ENCODE data around the gene SVIL.
"Not testable (repeated sequence)": the region's sequence is repeated elsewhere in the genome, so short reads cannot be mapped to it uniquely, and the experiment has no call there.

SVIL gene

DNA sequence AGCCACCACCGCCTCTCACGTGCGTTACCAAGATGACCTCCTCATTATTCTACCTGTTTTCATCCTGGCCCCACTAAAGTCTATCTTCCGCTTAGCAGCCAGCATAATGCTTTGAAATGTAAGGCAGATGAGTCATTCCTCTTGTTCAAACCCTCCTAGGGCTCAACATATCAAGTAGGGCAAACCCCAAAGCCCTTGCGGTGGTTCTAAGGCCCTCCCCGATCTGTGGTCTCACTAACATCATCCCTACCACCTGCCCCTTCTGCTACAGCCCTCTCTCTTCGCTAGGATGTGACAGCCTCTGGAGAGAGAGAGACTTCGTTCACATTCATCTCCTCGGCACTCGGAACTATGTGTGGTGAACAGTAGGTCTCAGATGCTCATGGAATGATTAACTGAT lies 94.8 kb downstream of the SVIL start:
- DNase-seq (ENCODE audit: low read depth): no peak

DNA sequence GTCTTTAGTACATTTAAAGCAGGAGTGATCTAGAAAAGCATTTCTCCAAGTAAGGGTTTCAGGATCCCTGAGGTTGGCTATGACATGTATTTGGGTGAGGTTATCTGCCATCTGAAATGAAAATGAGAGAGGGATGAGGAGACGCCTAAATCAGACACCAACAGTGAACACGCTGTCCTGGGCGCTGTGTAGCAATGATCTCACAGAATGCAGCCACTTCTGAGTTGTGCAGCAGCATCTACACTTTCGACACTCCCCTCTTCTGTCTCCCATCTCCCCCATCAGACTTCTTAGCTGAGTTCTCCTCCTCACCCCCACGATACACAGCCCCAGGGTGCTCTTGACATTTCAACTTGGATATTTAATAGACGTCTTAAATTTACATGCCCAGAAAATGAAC lies 95.4 kb downstream of the SVIL start:
- DNase-seq (ENCODE audit: low read depth): no peak

DNA sequence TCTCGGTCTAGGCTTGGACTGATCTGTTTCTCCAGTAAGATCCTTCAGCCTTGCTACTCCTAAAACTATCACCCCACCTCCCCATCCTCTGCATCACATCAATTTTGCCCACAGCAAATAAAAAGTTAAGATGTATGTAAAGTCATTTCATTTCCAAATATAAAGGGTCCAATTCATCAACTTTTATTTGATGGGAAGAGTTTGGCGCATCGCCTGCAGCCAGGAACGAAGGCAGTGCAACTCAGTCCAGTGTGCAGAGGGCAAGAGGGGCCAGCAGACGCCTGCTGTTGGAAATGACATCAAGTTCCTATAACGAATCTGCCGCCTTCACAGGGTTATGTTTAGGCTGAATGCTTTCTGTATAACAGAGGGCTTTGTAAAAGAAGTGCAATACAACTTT lies 97.0 kb downstream of the SVIL start:
- DNase-seq (ENCODE audit: low read depth): no peak

DNA sequence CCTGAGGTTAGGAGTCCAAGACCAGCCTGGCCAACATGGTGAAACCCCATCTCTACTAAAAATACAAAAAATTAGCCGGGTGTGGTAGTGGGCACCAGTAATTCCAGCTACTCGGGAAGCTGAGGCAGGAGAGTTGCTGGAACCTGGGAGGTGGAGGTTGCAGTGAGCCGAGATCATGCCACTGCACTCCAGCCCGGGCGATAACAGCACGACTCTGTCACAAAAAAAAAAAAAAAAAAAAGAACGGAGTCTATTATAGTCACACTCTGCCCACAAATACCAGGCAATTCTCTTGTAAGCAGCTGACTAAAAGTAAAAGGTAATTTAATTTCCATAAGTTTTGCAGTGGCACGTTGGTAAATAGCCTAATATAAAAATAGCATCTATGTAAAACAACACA lies 98.1 kb downstream of the SVIL start:
- not testable (repeated sequence) for DNase-seq (ENCODE audit: low read depth)

DNA sequence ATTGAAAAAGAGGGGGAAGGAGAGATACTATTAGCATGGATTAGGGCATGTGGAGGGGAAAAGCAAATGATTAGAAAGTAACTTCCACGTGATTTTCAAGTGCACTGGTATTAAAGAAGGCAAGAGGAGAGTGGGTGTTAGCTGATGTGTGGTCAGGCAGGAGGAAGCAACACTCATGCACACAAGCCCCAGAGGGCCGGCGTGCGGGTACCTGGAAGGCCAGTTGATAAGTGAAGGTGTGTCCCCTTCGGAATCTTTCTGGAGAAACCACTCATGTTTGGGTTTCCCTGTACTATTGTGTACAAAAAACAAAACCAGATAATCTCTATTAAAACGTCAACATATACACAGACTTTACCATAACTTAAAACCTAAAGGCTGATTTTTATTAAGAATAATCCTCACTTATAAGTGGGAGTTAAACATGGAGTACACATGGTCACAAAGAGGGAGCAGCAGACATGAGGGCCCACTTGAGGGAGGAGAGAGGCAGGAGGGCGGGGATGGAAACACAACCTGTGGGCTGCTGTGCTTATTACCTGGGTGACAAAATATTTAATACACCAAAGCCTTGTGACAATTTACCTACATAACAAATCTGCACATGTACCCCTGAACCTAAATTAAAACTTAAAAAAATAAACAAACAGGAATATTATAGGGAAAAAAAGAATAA lies 98.9 kb downstream of the SVIL start:
- DNase-seq (ENCODE audit: low read depth): no peak

DNA sequence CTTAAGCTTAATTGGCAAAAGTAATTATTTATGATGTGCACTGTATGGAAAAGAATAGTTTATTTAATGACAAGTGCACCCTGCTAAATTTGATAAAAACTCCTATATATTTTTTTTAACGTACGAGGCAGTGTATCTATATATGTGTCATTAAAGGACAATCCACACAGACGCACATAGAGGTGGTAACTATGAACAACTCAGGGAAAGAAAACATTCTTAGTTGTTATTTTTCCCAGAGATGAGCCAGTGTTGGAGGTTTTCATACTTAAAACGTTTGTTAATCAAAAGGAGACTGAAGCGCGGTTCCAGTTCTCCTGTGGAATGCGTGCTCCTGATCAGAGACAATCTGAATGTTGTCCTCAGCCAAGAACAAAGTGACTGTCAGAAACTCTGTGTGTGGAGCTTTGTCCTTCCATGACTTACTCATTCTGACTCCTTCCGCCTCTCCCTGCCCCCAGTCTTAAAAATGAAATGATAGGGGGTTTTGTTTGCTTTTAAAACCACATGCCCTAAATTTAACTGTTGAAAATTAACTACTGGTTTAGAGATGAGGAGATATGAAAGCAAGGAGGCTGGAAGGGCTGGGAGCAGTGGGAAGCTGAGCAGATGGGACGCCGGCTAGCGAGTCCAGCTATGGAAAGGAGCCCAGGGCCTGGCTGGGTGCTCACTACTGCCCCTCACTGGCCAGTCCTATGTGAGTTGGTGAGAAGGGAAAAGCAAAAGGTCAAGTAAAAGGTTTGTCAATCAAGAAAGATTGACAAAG lies 99.6 kb downstream of the SVIL start:
- DNase-seq (ENCODE audit: low read depth): peak; percentile 81

DNA sequence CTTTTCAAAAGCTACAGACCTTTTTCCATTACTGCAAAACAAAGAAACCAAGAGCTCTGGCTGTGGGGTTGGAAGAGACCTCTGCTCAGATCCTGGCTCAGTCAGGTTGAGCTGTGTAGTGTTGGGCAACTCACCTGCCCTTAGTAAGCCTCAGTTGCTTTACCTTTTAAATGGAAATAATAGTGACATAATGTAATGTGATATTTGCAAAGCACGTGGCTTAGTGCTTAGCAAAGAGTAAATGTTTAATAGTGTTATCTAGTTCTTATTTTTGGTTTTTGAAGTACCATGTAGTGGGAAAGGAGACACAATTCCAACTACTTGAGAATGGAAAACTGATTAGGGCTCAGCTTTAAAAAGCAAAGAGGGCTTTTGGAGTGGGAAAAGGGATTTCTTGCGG lies 100.2 kb downstream of the SVIL start:
- no peak for DNase-seq (ENCODE audit: low read depth)

DNA sequence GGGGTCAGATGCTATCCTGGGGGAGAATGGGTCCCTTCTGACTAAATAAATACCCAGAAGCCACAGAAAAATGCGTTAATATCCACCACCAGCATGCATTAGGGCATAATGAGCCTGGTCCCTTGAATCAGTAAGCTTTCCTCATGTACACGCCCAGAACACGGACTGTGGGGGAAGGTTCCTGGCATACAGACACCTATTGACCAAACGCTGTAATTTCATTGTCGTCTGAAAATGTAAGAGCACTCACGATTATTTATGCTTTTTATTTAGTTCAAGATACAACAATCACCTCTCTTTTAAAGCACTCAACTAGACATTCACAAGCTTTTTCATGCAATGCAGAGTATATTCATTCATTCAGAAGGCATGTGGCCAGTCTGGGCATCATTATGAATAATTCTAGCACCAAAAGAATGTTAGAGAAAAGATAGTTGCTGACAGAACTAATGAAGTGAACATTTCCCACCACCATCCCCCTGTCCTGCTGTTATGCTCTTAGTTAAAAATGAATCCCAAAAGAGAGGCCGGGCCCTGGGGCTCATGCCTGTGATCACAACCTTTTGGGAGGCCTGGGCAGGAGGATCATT lies 101.0 kb downstream of the SVIL start:
- no peak for DNase-seq (ENCODE audit: low read depth)

DNA sequence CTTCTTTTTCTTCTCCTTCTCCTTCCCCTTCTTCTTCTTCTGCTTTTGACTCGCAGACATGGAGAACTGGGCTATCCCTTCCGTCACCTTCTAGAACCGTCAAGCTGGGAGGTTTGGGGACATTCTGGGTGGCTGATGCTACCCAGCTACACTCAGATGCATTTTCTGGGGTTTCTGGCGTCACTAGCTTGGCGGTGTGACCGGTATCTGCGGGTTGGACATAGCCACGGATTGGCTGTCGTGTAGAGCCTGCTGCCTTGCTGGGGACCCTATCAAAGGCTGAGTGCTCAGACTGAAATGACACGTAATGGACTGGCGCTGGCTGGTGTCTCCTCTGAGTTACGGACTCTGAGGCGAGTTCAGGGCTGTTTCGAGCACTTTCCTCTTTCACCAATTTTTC lies 101.7 kb downstream of the SVIL start:
- DNase-seq (ENCODE audit: low read depth): no peak

DNA sequence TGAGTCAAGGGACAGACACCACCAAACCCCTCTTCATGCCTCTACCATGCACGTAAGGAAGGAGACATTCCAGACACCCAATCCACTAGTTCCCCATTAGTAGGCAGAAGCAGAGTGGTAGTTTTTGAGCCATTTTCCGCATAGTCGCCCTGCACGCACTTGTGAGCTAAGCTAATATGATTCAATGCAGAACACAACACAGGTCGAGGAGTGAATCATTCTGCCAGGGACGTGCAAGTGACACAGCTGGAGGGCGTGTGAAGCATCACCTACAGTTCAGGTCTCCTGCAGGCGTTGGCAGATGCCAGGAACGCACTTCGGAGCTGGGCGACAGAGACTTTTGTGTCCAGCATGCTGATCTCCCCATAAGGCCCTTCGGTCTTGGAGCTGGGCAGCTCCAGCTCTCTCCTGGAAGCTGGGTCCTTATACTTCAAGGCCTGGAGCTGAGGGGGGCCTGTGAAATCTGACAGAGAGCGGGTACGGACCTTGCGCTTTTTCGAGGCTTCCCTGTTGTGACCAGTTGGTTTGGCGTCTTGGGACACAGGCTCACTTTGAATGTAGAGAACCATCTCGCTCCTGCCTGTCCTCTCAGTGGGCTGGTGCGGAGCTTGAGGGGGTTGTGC lies 102.4 kb downstream of the SVIL start:
- no peak for DNase-seq (ENCODE audit: low read depth)

DNA sequence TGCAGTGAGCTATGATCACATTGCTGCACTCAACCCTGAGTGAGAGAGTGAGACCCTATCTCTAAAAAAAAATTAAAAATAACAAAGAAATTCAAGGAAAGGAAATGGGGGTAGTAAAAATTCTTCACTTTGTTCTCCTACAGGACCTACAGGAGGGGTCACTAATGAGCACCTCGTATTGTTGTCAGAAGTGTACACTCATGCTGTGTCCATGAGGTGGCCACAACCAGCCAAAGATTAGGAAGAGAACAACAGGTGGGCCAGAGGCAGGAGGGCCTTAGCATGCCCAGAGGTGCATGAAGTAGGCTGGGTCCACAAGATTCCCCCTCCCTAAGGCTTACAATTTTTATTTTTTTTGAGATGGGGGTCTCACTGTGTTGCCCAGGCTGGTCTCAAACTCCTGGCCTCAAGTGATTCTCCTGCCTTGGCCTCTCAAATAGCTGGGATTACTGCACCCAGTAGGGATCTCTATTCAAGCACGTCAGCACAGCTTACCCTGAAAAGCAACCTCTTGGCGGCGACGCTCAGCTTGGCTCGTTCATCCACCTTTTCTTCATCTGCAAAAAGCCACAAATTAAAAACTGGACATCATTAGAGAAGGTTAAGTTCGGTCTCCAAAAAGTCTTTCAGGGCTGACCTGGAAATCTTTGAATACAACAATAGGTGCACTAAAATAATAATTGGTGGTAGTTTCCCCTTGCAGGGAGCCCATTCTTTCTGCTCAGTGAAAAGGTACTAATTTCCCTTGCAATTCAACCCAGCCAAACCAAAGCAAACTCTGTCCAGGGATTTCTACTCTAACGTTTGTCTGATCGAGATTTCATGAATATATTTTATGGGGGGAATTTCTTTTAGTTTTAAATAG lies 104.4 kb downstream of the SVIL start:
- no peak for DNase-seq (ENCODE audit: low read depth)

DNA sequence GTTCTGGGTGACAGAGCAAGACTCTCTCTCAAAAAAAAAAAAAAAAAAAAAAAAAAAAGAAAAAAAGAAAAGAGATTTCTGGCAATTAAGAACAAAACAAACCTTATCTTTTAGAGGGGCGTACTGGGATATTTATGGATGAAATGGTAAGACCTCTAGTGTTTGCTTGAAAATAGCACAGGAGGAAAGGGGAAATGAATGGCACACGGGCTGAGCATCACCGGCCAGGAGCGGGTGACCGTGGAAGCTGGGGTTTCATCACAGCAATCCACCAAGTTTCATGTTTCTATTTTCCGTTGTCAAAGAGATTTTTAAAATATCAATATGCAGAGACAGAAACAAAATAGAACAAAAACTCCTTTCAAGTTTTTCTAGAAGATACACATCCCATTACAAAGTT lies 105.6 kb downstream of the SVIL start:
- no peak for DNase-seq (ENCODE audit: low read depth)

DNA sequence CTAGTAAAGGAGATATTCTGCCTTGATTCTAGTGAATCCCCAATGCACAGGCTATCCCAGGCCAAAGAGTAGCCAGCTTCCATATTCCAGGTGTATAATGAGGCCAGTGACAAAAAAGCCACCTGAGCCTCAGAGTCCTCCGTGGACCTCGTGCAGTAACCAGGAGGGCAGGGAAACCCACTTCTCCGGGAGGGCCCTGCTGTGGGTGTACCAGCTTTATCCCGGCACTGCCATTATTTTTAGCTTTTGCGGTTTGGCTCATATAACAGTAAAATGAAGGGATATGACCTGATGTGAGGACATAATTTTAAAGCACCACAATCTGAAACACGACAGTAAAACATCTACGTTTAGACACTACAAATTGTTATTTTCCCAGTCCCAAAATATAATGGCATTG lies 109.0 kb downstream of the SVIL start:
- DNase-seq (ENCODE audit: low read depth): no peak

DNA sequence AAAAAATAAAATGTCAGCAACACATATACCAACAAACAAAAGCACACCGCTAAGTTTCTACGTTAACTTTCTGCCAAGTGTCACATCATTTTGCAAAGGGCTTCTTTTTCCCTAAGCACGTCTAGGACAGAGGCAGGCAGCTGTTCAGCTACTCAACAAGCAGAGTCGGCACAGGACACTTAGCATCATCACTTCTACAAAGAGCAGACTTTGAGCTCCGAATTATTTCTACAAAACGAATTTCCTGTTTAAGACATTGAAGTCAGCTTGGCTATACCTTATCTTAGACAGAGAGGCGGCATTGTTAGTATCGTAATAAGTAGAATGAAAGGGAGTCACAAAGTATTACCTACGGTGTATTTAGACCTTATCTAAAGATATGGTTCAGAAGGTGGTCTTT lies 110.1 kb downstream of the SVIL start:
- no peak for DNase-seq (ENCODE audit: low read depth)

DNA sequence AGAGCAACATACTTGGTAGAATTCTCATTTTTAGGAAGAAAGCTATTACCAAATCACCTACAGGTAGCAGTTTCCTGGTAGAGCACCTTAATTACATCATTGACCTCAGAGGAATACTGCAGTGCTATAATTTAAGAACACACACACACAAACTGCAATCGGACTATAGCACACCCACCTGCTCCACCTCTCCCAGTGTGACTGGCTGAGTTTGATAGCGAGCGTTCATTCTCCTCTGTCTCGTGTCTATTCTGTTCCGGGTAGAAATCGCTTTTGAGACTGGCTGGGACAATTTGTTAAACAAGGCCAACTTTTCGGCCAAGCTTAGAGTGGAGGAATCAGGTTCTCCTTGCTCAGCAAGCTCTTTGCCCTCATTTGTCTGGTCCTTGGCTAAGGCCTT lies 110.5 kb downstream of the SVIL start:
- no peak for DNase-seq (ENCODE audit: low read depth)

DNA sequence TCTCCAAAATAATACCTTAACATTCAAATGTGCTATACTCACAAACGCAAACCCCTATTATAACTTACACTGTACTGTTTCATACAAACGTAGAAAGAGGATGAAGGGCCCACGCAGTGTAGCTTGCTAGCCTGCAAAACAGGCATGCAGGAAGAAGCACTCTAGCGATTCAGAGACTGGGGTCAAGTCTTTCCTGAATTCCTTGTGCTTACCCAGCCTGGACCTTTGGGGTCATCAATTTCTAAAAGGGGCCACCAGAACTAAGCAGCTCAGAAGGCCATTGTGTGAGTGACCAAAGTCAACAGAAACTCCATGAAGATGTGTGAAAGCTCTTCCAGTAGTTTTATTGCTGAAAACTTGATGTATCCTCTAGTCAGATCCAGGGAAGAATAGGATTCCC lies 111.9 kb downstream of the SVIL start:
- DNase-seq (ENCODE audit: low read depth): no peak

DNA sequence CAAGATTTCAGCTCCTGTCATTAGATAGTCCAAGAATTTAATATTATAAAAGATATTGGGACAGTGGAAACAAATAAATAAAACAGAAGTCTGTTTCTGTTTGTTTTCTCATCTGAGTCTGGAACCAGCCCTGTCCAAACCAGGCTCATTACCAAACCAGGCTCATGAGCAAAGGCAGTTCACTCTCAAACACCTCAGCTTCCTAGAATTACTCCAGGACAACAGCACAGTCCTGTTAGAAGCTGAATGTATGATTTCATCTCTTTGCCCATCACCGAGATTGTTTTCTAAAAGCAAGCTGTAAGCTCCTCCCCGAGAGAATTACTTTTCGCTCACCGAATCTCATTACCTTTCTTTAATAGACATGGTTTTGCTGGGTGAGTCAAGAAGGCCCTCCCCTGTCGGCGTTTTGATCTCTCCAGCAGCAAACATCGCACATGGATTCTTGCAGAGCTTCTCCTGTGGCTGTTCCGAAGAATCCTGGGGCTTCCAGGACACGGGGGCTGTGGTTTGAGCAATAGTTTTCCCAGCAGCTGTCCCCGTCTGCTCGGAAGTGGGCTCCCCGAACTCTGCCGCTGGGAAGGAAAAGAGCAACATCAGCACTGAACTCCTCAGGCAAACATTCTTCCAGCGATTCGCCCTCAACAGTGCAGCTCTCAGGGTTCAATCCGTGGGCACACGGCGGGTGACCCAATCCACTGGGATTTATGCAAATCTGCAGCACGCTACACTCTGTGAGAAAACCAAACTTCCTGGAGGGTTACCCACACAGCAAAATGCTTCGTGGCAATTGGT lies 112.5 kb downstream of the SVIL start:
- DNase-seq (ENCODE audit: low read depth): no peak

DNA sequence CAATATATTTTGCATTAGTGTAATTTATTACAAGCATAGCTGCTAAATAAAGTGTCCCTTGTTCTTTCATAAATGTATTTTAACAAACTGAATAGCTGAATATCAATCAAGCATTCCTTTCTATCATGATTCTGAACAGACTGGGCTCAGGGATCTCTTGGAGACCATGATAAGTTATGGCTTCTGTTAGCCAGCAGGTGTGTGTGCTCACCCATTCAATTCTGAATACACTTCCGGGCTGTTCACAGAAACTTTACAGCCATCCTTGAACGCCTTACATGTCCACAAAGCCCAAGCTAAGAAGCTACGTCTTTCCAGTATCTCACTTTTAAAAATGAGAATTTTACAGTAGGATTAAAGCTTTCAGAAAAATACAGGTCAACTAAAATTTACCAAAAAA lies 115.1 kb downstream of the SVIL start:
- DNase-seq (ENCODE audit: low read depth): no peak

DNA sequence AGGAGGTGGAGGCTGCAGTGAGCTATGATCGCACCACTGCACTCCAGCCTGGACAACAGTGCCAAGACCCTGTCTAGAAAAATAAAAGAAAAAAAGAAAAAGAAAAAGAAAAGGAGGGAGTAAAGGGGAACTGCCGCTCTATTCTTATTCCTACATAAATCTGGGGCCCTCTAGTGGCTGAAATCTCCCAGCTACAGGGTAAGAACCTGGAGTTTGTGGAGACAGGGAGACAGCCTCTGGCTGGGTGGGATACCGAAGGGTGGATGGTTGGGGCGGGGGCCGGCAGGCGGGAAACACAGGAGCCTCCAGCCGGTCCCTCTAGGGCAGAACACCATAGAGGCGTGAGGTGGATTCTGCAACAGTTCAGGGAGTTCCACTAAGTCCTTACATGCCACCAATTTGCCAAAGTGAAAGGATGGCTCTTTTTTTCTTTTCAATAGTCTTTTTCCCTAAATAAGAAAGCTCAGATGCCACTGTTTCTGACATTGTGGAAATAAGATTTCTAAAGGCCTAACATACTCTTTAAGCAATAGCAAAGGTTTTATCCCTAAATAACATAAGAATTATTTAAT lies 117.3 kb downstream of the SVIL start:
- no peak for DNase-seq (ENCODE audit: low read depth)

DNA sequence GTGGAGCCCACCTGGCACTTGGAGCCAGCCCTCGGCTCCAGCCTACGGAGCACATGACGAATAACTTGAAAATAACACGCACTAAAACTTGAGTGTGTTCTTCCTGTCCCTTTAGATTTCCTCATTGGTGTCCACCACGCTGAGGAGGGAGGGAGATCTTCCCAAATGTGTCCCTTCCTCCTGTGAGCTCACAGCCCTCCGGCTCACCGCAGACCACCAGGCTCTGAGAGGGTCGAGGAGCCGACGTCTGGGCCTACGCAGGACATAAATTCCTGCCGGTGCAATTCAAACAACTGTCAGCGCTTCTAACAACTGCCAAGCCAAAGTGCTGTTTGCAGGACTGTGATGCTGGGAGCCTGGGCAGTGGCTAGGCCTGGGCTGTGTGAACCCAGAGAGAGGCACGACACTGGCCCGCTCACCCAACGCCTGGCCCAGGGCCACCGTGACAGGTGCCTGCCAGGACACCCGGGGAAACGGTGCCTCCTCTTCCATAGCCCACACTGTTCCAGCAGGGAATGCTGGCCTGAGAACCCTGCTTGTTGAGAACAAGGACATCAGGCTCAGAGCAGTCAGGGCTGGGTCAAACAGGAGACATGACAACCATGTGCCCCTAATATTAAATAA lies 118.3 kb downstream of the SVIL start:
- not testable (repeated sequence) for DNase-seq (ENCODE audit: low read depth)
